Measurements from ENCODE around the gene RNASE7. TPM values are rescaled to one million over a fixed set of nuclear protein-coding genes. Genes with fewer than 3 reads are reported as not detected.
"Not testable (repeated sequence)": the region's sequence is repeated elsewhere in the genome, so short reads cannot be mapped to it uniquely, and the experiment has no call there.

RNASE7 gene
- polyA plus RNA-seq, 10 donors, result 0.14 to 0.18 TPM; not detected in 8

DNA sequence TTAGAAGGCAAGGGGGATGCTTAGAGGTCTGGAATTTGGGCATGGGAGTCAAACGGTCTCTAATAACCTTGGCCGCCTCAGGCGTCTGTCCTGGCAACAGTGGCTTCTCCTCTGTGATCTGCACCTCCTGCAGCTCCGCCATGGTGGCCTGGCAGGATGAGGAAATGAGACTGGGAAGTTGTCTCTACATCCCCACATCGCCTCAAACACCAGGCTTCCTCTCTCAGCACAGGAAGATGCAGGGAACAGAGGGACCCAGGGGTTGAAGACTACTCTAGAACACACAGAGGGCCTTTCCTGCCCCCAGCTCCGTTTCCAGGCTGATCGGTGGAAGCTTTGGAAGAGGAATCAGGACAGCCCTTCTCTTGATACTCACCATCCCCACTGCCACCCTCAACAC is 19.0 kb upstream of the RNASE7 start:
- no peak for DNase-seq

- no peak for DNase-seq
Measured at GRCh38 chr14:21023817-21024584, 18.2 kb upstream of the RNASE7 start.

DNA sequence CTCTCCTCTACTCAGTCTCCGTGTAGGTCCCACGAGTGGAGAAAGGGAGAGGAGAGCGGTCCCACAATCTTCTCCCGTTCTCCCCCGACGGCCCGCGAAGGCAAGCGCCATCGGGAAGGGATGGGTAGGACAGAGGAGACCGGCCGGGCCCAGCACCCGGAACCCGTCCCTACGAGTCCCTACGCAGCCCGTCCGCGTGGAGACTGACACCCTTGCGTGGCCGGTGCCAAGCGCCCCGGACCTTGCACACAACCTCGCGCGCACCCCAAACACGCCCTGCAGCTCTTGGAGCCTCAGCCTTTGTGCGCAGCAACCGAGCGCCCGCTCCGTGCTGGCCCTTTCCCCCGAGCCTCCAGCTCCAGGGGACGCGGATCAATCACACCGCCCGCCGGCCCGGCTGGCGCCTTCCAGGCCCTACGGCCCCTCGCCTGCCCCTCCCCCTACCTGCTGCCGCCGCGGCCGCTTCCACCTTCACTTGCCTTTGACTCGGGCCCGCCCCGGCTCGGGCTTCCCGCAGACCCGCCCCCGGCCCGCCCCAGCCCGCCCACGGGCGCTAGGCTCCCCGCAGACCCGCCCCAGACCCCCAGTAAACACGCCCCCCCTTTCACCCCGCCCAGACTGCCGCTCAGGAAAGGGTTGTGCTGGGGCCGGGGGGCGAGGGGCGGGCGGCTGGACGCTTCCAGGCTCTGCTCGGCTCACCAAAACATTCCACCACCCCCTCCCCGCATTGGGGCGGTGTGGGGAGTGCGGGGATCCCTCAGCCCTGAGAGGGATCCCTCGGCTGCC is 17.4 kb upstream of the RNASE7 start, which contains the start of gene NDRG2:
TSS of gene NDRG2 (minus strand) at position 477 of the 786 bp plus-strand sequence. CDS start 1,746 bp downstream, outside the sequence.
- peak; percentile 69 to 87 (median 70) for DNase-seq

DNA sequence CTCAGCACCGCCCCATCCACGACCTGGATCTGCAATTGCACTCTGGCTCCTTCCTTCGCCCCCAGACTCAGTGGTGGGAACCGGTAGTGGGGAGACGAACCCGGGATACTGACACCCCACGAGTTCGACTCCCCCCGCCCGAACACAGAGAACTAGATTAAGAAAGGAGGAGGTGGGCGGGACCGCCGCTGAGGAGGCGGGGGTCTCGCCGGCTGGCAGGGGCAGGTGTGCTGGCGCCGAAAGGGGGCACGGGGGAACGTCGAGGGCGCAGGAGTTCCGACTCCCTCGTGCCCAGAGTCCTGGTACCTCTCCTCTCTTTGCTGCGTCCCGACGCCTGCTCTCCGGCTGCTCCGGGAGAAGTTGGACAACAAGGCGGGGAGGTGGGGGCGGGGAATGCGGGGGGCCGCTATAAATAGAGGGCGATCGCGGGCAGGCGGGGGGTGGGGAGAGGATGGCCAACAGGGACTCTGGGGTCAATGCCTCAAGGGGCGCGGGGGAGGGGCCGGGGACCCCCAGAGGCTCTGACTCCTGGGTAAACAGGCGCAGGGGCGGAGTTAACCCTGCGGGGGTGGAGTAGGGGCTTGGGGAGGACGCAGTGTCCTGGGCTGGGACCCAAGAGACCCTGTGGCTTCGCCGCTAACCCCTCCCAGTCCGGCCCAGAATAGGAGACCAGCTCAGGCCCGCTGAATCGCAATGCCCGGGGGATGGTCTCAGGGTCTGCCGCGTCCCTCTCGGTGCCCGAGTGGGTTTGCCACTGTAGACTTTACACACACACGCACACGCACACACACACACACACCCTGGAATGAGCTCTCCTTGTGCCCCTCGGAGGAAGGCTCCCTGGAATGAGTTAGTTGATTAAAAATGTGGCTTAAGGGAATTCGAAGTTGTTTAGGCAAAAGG is 16.5 kb upstream of the RNASE7 start:
- peak; percentile 30 to 85 (median 33) for DNase-seq

- DNase-seq, result no peak
Measured at GRCh38 chr14:21026274-21026987, 15.7 kb upstream of the RNASE7 start.

DNA sequence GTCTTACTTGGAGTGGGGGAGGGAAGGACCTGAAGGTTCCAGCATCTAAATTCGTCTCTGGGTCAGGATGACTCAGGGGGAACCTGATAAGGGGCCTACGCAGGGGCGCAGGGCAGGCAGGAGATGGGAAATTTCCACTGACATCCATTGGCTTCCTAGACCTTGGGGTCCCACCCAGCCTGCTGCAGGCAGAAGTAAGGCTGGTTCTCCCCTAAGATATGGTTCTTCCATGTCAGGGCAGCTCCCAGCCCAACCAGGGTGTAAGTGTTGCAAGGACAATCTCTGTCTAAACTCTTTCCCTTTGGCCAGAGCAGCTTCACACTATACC is 15.2 kb upstream of the RNASE7 start:
- no peak for DNase-seq

GRCh38 chr14:21029917-21030316 is 12.2 kb upstream of the RNASE7 start, which contains the start of gene TPPP2:
TPPP2 (plus strand) TSS chr14:21030217; CDS start chr14:21030582, 365 bp downstream.
- no peak for DNase-seq

GRCh38 chr14:21030531-21030930 is 11.6 kb upstream of the RNASE7 start:
- DNase-seq, result no peak

- DNase-seq, result no peak
Measured at GRCh38 chr14:21032326-21033132, 9.6 kb upstream of the RNASE7 start.

GRCh38 chr14:21033133-21033698 is 8.9 kb upstream of the RNASE7 start:
- no peak for DNase-seq

DNA sequence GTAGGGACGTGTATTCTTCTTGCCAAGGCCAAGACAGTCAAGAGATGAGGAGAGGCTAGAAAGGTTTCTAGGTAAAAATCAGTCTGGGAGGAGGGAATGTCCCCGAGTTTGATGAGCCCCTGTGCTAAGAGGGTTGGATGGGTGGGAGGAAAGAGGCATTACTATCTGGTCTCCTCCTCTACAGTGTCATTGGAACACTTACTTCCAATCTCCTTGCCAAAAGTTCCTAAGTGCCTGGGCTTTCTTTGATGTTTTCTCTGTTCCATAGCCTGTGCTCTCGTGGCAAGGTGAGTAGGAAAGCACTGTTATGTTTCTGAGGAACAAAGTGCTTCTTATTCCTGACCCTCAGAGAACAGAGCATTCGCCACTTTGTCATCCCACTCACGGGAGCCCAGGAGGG is 7.5 kb upstream of the RNASE7 start, which contains the start of gene RNASE13:
TSS of gene RNASE13 (minus strand) at position 101 of the 400 bp plus-strand sequence. CDS start 519 bp downstream, outside the sequence.
- DNase-seq, result no peak

DNA sequence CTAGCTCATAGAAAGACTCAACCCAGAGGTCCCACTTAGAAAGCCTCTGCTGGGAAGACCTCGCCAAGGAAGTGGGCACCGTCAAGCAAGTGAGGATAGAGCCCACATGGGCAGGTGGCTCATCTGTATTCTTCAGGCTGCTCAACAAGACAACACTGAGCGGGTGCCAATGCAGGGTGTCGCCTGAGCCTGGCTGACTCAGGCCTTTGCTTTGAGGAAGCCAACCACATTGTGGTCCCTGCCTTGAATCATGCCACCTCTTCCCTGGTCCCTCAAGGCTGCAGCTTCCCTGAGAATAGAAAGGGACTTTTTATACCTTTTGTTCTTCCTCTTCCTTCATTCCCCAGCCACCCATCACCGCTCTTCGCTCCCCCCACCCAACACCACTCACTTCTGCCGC is 5.4 kb upstream of the RNASE7 start:
- no peak for DNase-seq

GRCh38 chr14:21037156-21037555 is 5.0 kb upstream of the RNASE7 start:
- no peak for DNase-seq

GRCh38 chr14:21038441-21039422 is 3.4 kb upstream of the RNASE7 start:
- DNase-seq, result peak; percentile 89 to 96 (median 92)

- DNase-seq, result peak; percentile 74 to 90 (median 76)
Measured at GRCh38 chr14:21039585-21040369, 2.4 kb upstream of the RNASE7 start.

DNA sequence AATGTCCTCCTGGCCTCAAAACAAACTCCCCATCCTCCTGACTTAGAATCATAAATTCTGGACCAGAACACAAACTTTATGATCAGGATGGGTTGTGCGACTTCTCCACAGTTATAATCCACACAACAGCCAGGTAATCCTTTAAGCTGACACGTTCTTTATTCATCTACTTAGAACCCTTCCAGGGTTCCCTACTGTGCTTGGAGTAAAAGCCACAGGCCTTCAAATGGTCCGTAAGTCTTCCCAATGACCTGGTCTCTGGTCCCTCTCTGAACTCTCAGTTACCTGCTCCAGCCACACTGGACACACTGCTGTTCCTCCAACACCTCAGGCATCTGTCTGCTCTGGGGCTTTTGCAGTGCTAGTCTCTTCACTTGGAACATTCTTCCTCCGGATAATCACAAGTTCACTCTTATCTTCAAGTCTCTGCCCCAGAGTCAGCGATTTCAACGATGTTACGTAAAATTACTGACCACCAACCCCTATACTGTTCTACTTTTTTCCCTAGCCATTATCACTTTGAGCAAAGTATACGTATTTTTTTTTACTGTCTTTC is 1.7 kb upstream of the RNASE7 start:
- no peak for DNase-seq

DNA sequence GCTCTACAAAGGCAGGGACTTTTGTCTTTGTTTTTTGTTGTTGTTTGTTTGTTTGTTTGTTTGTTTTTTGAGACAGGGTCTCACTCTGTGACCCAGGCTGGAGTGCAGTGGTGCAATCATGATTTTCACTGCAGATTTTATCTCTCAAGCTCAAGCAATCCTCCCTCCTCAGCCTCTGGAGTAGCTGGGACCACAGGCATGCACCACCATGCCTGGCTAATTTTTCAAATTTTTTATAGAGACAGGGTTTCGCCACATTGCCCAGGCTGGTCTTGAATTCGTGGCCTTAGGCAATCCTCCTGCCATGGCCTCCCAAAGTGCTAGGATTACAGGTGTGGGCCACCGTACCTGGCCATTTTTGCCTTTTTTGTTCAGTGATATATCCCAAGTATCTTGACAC is 1.2 kb upstream of the RNASE7 start:
- not testable (repeated sequence) for DNase-seq

Measured in muscle of back (tissue), 11 donors.